ENCODE results near the gene OLFM2. TPM values are rescaled to one million over a fixed set of nuclear protein-coding genes. Genes with fewer than 3 reads are reported as not detected.

The OLFM2 gene
- total and polyA plus RNA-seq, 9 of the 15 experiments (the other 6 are each of a cell fraction or from before 2014, with no cell fraction given): 0.10 to 0.33 (median 0.23) TPM; not detected in 4

DNA sequence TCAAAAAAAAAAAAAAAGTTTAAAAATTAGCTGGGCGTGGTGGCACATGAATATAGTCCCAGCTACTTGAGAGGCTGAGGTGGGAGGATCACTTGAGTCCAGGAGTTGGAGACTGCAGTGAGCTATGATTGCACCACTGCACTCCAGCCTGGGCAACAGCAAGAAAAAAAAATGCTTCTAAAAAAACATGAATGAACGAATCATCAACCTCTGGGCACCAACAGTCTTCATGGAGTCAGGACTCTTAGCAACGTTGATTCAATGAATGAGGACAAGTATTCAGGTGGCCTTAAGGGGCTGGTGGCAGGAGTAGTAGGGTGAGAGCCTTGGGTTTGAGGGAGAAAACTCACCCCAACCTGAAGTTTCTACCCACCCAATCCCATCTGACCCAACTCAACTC is 20.6 kb upstream of the OLFM2 start:
- FAIRE-seq: no peak

DNA sequence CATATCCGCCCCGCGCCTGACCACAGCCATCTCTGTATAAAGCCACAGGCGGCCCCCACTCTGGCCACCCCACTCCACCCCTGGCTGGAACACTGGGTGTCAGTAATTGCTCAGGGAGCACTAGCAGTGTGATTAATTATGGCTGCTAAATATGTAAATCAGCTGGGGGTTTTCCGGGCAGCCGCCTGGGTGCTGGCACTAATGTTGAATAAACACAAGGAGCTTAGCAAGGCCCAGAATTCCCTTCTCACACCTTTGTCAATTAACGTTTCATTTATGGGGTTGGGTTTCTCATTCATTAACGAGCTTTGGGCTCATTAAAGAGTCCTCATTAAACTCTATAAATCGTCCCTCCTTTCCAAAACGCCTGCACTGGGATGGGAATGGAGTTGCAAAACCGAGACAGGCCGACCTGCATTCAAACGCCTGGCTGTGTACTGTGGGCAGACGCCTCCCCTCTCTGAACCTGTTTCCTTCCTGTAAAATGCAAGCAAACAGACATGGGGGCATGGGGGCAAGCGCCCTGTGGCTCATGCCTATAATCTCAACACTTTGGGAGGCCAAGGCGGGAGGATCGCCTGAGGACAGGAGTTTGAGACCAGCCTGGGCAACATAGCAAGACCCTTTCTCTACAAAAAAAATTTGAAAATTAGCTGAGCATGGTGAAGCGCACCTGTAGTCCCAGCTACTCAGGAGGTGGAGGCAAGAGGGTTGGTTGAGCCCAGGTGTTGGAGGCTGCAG is 17.7 kb upstream of the OLFM2 start:
- no peak for FAIRE-seq
- 5% methylated on average over 18 of the region's 18 CpGs for WGBS (ENCODE audit: insufficient coverage, low coverage, missing lambda C conversion rate)

More for the DNA sequence above, 20.6 kb upstream of the OLFM2 start:
- Histone ChIP-seq H3K27ac (ENCODE audit: extremely low read depth, low read depth, low read length) (no peak overlapping the region), H3K9ac (ENCODE audit: insufficient read depth in 1 of 2, low read depth in 2 of 2, low read length in 2 of 2) (no peak overlapping the region), H3K27me3 (ENCODE audit: control insufficient read depth in 2 of 2, insufficient read depth in 2 of 2, low read length in 2 of 2) (peaks cover 5 to 33% of the 10 kb centered on the region in 2 experiments), H3K4me3 (no peak overlapping the region), H3K4me2 (ENCODE audit: insufficient read depth, low read length) (no peak overlapping the region), H4K20me1 (replicated peaks; ENCODE audit: control insufficient read depth, insufficient read depth, low read length) (no peaks in the 10 kb centered on the region), H2AFZ (ENCODE audit: low read depth, low read length) (no peak overlapping the region), H3K9me1 (ENCODE audit: control insufficient read depth, insufficient read depth, low read length) (no peaks in the 10 kb centered on the region), H3K36me3 (ENCODE audit: control insufficient read depth, insufficient read depth, low read length) (no peaks in the 10 kb centered on the region), H3K79me2 (ENCODE audit: control insufficient read depth, insufficient read depth, low read length) (no peaks in the 10 kb centered on the region), H3K9me3 (replicated peaks; ENCODE audit: control insufficient read depth, insufficient read depth, low read depth, low read length) (no peaks in the 10 kb centered on the region), H3K4me1 (replicated peaks in 1 of 2; ENCODE audit: control insufficient read depth in 2 of 2, insufficient read depth in 2 of 2, low read length in 2 of 2) (no peaks in the 10 kb centered on the region; a peak in 1 of 5 replicates)
- TF ChIP-seq, protein P1, sequence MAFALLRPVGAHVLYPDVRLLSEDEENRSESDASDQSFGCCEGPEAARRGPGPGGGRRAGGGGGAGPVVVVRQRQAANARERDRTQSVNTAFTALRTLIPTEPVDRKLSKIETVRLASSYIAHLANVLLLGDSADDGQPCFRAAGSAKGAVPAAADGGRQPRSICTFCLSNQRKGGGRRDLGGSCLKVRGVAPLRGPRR (CRISPR knock-in tag; IDR thresholded peaks at IDR 0.05): no peak
- TF ChIP-seq ZNF324 (CRISPR knock-in tag; IDR thresholded peaks at IDR 0.05): no peak
- no TSS peak for BruUV-seq (replicated peaks)
- ATAC-seq (no peak), DNase-seq (ENCODE audit: extremely low read depth in 1 of 4, low spot score in 3 of 4) (no peak)
- intact Hi-C loops (cut with micrococcal nuclease) (no loop called here), in situ Hi-C loops (cut with MboI) (no loop called here)
- POLR2A ChIA-PET: interaction anchor here (0.7 kb wide), 1 partner anchor 59 kb away, joined by 3 read pairs; no protein-coding TSS in a partner anchor
- CTCF ChIA-PET (ENCODE audit: low intra/inter-chr PET ratio): no interaction called here
- 2% methylated on average over 3 of the region's 3 CpGs for WGBS (ENCODE audit: insufficient coverage, low coverage, missing lambda C conversion rate)

More for the DNA sequence above, 17.7 kb upstream of the OLFM2 start:
- H3K27me3 ChIP-seq (ENCODE audit: control insufficient read depth in 2 of 2, insufficient read depth in 2 of 2, low read length in 2 of 2): peaks cover 2 to 23% of the 10 kb centered on the region in 2 experiments
- no peak overlapping the region for H3K4me3 ChIP-seq
- no peaks in the 10 kb centered on the region for H3K36me3 ChIP-seq (ENCODE audit: control insufficient read depth, insufficient read depth, low read length)
- H3K9me1 ChIP-seq (ENCODE audit: control insufficient read depth, insufficient read depth, low read length): no peaks in the 10 kb centered on the region
- no peak overlapping the region for H2AFZ ChIP-seq (ENCODE audit: low read depth, low read length)
- no peak for ATAC-seq
- in situ Hi-C loops (cut with MboI): no loop called here
- H4K20me1 ChIP-seq (replicated peaks; ENCODE audit: control insufficient read depth, insufficient read depth, low read length): no peaks in the 10 kb centered on the region
- TF ChIP-seq RBM25 (IDR thresholded peaks at IDR 0.05; ENCODE audit: low read depth, low read length, severe bottlenecking): peak; percentile 33
- TF ChIP-seq ZNF121 (CRISPR knock-in tag; conservative IDR thresholded peaks at IDR 0.05): peak; percentile 93
- TF ChIP-seq GATAD2B (IDR thresholded peaks at IDR 0.05; ENCODE audit: borderline replicate concordance): no peak
- no peak for TF ChIP-seq ZBTB1 (CRISPR knock-in tag; IDR thresholded peaks at IDR 0.05; ENCODE audit: borderline replicate concordance, low read depth)
- H3K79me2 ChIP-seq (ENCODE audit: control insufficient read depth, insufficient read depth, low read length): no peaks in the 10 kb centered on the region
- ChIA-PET CTCF (ENCODE audit: low intra/inter-chr PET ratio) (no interaction called here), POLR2A (interaction anchor here (0.6 to 1.1 kb wide), 3 partner anchors 8 to 152 kb away, joined by 3 read pairs; partner anchors contain the start of gene PPAN)
- H3K4me2 ChIP-seq (ENCODE audit: insufficient read depth, low read length): no peak overlapping the region
- no TSS peak for BruUV-seq (replicated peaks)
- H3K4me1 ChIP-seq (replicated peaks in 1 of 2; ENCODE audit: control insufficient read depth in 2 of 2, insufficient read depth in 2 of 2, low read length in 2 of 2): no peaks in the 10 kb centered on the region
- intact Hi-C loops (cut with micrococcal nuclease): no loop called here
- H3K9ac ChIP-seq (ENCODE audit: insufficient read depth in 1 of 2, low read depth in 2 of 2, low read length in 2 of 2): no peak overlapping the region
- no peak overlapping the region for H3K27ac ChIP-seq (ENCODE audit: extremely low read depth, low read depth, low read length)
- H3K9me3 ChIP-seq (replicated peaks; ENCODE audit: control insufficient read depth, insufficient read depth, low read depth, low read length): no peaks in the 10 kb centered on the region
- DNase-seq (ENCODE audit: extremely low read depth in 1 of 4, low spot score in 3 of 4): no peak
